ENCODE data around the gene ENKUR.

DNA sequence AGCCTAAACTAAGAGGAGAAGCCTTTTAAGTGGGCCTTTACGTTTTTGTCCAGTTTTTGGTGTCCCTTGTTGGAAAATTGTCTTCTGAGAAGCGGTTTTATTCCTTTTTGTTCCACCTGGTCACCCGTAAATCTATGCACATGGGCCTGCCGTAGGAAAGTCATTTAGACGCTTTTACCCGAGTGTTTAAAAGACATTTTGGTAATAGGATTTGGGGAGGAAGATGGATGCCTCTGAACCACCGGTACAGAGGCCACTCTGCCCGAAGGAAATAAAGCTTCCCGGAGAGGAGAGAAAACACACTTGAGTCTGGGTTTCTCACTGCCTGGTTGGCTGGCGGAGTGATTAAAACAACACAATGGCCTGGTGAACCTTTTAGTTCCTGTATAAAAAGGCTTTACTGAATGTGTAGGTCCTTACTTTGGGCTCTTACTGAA lies 1.2 kb upstream of the ENKUR start:
- TF ChIP-seq CTCF (IDR thresholded peaks at IDR 0.05) (no peak), POLR2A (IDR thresholded peaks at IDR 0.05) (no peak)

Data from thyroid gland (tissue), 4 donors.